Measurements from ENCODE around the gene PPP1R15B. TPM values are rescaled to one million over a fixed set of nuclear protein-coding genes. Genes with fewer than 3 reads are reported as not detected.

PPP1R15B gene
- total RNA-seq, 4 donors from 2014 or later: 42.8 to 56.4 (median 51.4) TPM

- no peak overlapping the region for H3K4me3 ChIP-seq
- TF ChIP-seq EP300 (IDR thresholded peaks at IDR 0.05) (no peak), POLR2A (IDR thresholded peaks at IDR 0.05; ENCODE audit: low read depth) (no peak), POLR2AphosphoS5 (IDR thresholded peaks at IDR 0.05) (no peak), CTCF (IDR thresholded peaks at IDR 0.05) (no peak)
- no peaks in the 10 kb centered on the region for H3K27me3 ChIP-seq
- H3K4me1 ChIP-seq: peaks cover 15 to 37% (median 19%) of the 10 kb centered on the region in 4 donors
- intact Hi-C loops (cut with DNase I): no loop called here
- DNase-seq (ENCODE audit: extremely low spot score): no peak
- no peak overlapping the region for H3K27ac ChIP-seq (replicated peaks in 1 of 4)
- WGBS: 78% methylated on average over 8 of the region's 8 CpGs
- peaks cover 12 to 96% (median 66%) of the 10 kb centered on the region in 4 donors for H3K36me3 ChIP-seq
- H3K9me3 ChIP-seq: no peaks in the 10 kb centered on the region
These were observed 41.6 kb upstream of the PPP1R15B start for GRCh38 chr1:204453141-204453772.

- Histone ChIP-seq H3K9me3 (no peaks in the 10 kb centered on the region), H3K36me3 (peaks cover 12 to 93% (median 67%) of the 10 kb centered on the region in 4 donors), H3K4me1 (peaks cover 16 to 41% (median 20%) of the 10 kb centered on the region in 4 donors), H3K27me3 (no peaks in the 10 kb centered on the region), H3K27ac (replicated peaks in 1 of 4) (peak overlapping the region in 3 of 4 donors; percentile 31 to 60 (median 47)), H3K4me3 (no peak overlapping the region)
- DNase-seq (ENCODE audit: extremely low spot score): no peak
- 75% methylated on average over 8 of the region's 8 CpGs for WGBS
- TF ChIP-seq EP300 (IDR thresholded peaks at IDR 0.05) (no peak), POLR2A (IDR thresholded peaks at IDR 0.05; ENCODE audit: low read depth) (no peak), POLR2AphosphoS5 (IDR thresholded peaks at IDR 0.05) (no peak), CTCF (IDR thresholded peaks at IDR 0.05) (no peak)
- intact Hi-C loops (cut with DNase I): no loop called here
These were observed 39.9 kb upstream of the PPP1R15B start for GRCh38 chr1:204451352-204452124.

- intact Hi-C loops (cut with DNase I): no loop called here
- Histone ChIP-seq H3K9me3 (no peaks in the 10 kb centered on the region), H3K27me3 (no peaks in the 10 kb centered on the region), H3K36me3 (peaks cover 9 to 91% (median 64%) of the 10 kb centered on the region in 4 donors), H3K4me1 (peaks cover 21 to 45% (median 26%) of the 10 kb centered on the region in 4 donors), H3K27ac (replicated peaks in 1 of 4) (peak overlapping the region in 3 of 4 donors; percentile 31 to 60 (median 47)), H3K4me3 (no peak overlapping the region)
- TF ChIP-seq EP300 (IDR thresholded peaks at IDR 0.05): no peak
- TF ChIP-seq POLR2AphosphoS5 (IDR thresholded peaks at IDR 0.05): no peak
- TF ChIP-seq CTCF (IDR thresholded peaks at IDR 0.05): no peak
- no peak for TF ChIP-seq POLR2A (IDR thresholded peaks at IDR 0.05; ENCODE audit: low read depth)
- WGBS: 75% methylated on average over 3 of the region's 8 CpGs
- no peak for DNase-seq (ENCODE audit: extremely low spot score)
These were observed 39.0 kb upstream of the PPP1R15B start for GRCh38 chr1:204450461-204451257.

GRCh38 chr1:204449678-204450280, 38.2 kb upstream of the PPP1R15B start:
- H3K9me3 ChIP-seq: no peaks in the 10 kb centered on the region
- TF ChIP-seq CTCF (IDR thresholded peaks at IDR 0.05) (no peak), POLR2A (IDR thresholded peaks at IDR 0.05; ENCODE audit: low read depth) (no peak), EP300 (IDR thresholded peaks at IDR 0.05) (no peak), POLR2AphosphoS5 (IDR thresholded peaks at IDR 0.05) (no peak)
- H3K27ac ChIP-seq (replicated peaks in 1 of 4): no peak overlapping the region
- no peaks in the 10 kb centered on the region for H3K27me3 ChIP-seq
- DNase-seq (ENCODE audit: extremely low spot score): no peak
- intact Hi-C loops (cut with DNase I): no loop called here
- no peak overlapping the region for H3K4me3 ChIP-seq
- peaks cover 21 to 45% (median 26%) of the 10 kb centered on the region in 4 donors for H3K4me1 ChIP-seq
- H3K36me3 ChIP-seq: peaks cover under 1 to 84% (median 60%) of the 10 kb centered on the region in 4 donors
- 73% methylated on average over 6 of the region's 8 CpGs for WGBS

Measured in esophagus muscularis mucosa (tissue), 4 donors.